Measurements from ENCODE around the gene CHRM5. TPM values are rescaled to one million over a fixed set of nuclear protein-coding genes. Genes with fewer than 3 reads are reported as not detected.

CHRM5 gene
- polyA plus RNA-seq, 1 experiment: 0.04 TPM

DNA sequence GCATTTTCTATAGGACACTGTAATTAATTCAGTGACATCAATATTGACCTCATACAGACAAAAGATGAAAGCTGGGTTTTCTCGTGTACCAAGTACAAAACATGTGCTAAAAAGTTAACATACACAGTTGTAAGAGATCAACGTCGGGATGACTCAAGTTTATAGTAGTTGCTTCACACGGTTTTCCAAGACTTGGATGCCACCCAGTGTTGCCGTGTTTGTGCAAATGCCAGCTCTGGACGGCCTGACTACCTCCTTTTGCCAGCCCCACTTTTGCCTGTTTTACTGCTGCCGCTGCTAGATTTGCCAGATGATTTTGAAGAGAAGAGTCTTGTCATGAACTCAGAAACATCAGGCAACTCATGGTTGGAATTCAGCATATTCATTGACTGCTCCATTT is 115.8 kb downstream of the CHRM5 start:
- TF ChIP-seq, protein P1, sequence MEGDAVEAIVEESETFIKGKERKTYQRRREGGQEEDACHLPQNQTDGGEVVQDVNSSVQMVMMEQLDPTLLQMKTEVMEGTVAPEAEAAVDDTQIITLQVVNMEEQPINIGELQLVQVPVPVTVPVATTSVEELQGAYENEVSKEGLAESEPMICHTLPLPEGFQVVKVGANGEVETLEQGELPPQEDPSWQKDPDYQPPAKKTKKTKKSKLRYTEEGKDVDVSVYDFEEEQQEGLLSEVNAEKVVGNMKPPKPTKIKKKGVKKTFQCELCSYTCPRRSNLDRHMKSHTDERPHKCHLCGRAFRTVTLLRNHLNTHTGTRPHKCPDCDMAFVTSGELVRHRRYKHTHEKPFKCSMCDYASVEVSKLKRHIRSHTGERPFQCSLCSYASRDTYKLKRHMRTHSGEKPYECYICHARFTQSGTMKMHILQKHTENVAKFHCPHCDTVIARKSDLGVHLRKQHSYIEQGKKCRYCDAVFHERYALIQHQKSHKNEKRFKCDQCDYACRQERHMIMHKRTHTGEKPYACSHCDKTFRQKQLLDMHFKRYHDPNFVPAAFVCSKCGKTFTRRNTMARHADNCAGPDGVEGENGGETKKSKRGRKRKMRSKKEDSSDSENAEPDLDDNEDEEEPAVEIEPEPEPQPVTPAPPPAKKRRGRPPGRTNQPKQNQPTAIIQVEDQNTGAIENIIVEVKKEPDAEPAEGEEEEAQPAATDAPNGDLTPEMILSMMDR (IDR thresholded peaks at IDR 0.05; ENCODE audit: insufficient read depth, low read depth, low read length): no peak
- Histone ChIP-seq H3K27me3 (ENCODE audit: control insufficient read depth, insufficient read depth, low read length) (no peaks in the 10 kb centered on the region), H3K36me3 (ENCODE audit: control insufficient read depth, insufficient read depth, low read length) (peaks cover 2% of the 10 kb centered on the region), H3K4me3 (ENCODE audit: low read depth, low read length) (no peak overlapping the region)
- ChIA-PET POLR2A (no interaction called here), CTCF (interaction anchor here (1.1 to 1.3 kb wide), 2 partner anchors 23 to 284 kb away, joined by 3 read pairs; no protein-coding TSS in a partner anchor)
- DNase-seq (ENCODE audit: low read depth): peak; percentile 22

DNA sequence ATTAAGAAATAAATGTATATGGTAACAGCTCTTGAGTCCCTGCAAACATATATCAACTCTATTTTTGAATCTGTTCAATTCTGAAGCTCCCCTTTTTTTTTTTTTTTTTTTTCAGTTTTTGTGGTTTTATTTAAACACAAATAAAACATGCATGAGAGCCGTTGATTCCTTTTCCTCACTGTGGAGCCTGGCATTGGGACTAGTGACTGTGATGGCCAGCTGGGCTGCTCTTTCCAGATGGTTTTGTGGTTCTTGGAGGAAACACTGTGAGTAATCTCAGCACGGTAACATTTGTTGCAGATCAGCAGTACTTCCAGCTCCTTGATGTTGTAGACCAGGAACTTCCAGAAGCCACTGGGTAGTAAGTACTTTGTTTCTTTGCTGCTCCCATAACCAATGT is 117.4 kb downstream of the CHRM5 start:
- TF ChIP-seq, protein P1 (IDR thresholded peaks at IDR 0.05; ENCODE audit: insufficient read depth, low read depth, low read length): no peak
- Histone ChIP-seq H3K4me3 (ENCODE audit: low read depth, low read length) (no peak overlapping the region), H3K27me3 (ENCODE audit: control insufficient read depth, insufficient read depth, low read length) (no peaks in the 10 kb centered on the region), H3K36me3 (ENCODE audit: control insufficient read depth, insufficient read depth, low read length) (peaks cover 2% of the 10 kb centered on the region)
- CTCF ChIA-PET: interaction anchor here (0.6 to 1.4 kb wide), 3 partner anchors 117 to 281 kb away, joined by 3 read pairs; partner anchors contain the start of gene LPCAT4
- POLR2A ChIA-PET: no interaction called here
- DNase-seq (ENCODE audit: low read depth): no peak

DNA sequence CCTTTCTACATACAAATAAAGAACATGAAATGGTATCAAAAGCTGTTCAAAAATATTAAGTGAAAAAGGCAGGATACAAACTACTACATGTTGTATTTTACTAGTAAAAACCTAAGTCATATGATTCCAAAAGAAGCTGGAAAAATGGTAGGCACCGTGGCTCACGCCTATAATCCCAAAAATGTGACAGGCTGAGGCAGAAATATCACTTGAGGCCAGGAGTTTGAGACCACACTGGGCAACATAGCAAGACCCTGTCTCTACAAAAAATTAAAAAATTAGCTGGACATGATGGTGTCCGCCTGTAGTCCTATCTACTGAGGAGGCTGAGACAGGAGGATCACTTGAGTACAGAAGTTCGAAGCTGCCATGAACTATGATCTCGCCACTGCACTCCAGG is 131.6 kb downstream of the CHRM5 start:
- ChIA-PET POLR2A (no interaction called here), CTCF (interaction anchor here (1.3 to 1.5 kb wide), 2 partner anchors 9 to 39 kb away, joined by 4 to 6 read pairs; no protein-coding TSS in a partner anchor)
- Histone ChIP-seq H3K36me3 (ENCODE audit: control insufficient read depth, insufficient read depth, low read length) (no peaks in the 10 kb centered on the region), H3K27me3 (ENCODE audit: control insufficient read depth, insufficient read depth, low read length) (no peaks in the 10 kb centered on the region), H3K4me3 (ENCODE audit: low read depth, low read length) (no peak overlapping the region)
- DNase-seq (ENCODE audit: low read depth): no peak
- TF ChIP-seq, protein P1 (IDR thresholded peaks at IDR 0.05; ENCODE audit: insufficient read depth, low read depth, low read length): no peak

DNA sequence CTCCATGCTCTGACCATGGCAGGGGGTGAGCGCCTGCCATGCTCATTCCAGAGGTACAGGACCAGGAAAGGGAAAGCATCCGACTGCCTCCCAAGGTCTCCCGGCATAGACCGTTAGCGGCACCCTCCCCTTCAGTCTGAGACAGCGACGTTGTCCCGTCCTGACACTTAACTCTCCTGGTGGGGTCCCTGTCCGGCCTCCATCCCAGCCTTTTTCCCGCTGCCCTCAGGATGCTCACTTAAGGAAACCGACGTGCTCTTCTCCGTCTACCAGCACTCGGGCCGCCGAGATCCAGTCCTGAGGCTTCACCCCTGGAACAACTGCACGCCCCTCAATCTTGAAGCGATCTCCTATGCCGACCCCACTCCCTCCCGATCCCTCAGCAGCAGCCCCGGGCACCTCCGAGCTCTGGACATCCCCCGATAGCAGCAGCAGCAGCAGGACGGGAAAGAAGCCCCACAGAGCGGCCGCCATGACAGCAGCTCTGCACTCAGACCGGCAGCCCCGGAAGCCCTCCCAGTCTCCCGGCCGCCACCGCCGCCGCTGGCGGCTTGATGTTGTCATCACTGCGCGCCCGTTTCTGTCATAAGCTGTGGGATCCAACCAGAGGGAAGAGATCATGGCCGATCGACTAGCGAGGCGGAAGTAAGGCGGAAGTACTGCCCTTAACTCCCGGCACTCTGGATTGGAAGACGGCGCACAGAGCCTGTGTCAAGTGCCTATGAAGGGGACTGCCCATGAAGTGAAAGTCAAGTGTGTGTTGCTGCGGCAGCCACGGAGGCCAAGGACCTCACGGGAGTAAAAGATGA is 133.3 kb downstream of the CHRM5 start, which contains the start of the genes EMC7 and PGBD4:
Gene EMC7 (minus strand): TSS at position 497 of the 809 bp plus-strand sequence. CDS start 23 bp downstream, at position 474.
Gene PGBD4 (plus strand): TSS at position 718 of the 809 bp plus-strand sequence. CDS start 449 bp downstream, outside the sequence.
- POLR2A ChIA-PET: interaction anchor here (0.8 kb wide), 1 partner anchor 108 kb away, joined by 4 read pairs; the partner anchor contains the start of gene KATNBL1
- H3K27me3 ChIP-seq (ENCODE audit: control insufficient read depth, insufficient read depth, low read length): no peaks in the 10 kb centered on the region
- TF ChIP-seq, protein P1 (IDR thresholded peaks at IDR 0.05; ENCODE audit: insufficient read depth, low read depth, low read length): no peak
- H3K36me3 ChIP-seq (ENCODE audit: control insufficient read depth, insufficient read depth, low read length): no peaks in the 10 kb centered on the region
- H3K4me3 ChIP-seq (ENCODE audit: low read depth, low read length): peak within 1 kb of the TSS; percentile 88
- DNase-seq (ENCODE audit: low read depth): peak; percentile 96
- CTCF ChIA-PET: interaction anchor here (1.0 kb wide), 2 partner anchors 9 to 108 kb away, joined by 3 to 5 read pairs; partner anchors contain the start of gene KATNBL1

All from BJ (cell line).